Heart left ventricle (tissue), 13 donors: ENCODE results near the gene IFNA21.

Source experiments
- CTCF ChIP-seq, 12 donors: fragments of 200-600 bp; sonication (generic) in 4 of 12; IDR thresholded peaks; one replicate each; pipeline versions ENCODE4 v1.5.0 to v1.8.0; 2018 to 2022; ENCODE audit warnings: antibody characterized with exemption in 12 of 12, mild to moderate bottlenecking in 5 of 12
- POLR2A ChIP-seq, 2 donors: fragments of 450-650 bp; IDR thresholded peaks; one replicate each; pipeline ENCODE4 v1.6.1; 2017; ENCODE audit warnings: antibody characterized with exemption in 2 of 2, mild to moderate bottlenecking in 2 of 2, moderate library complexity in 2 of 2
- donor health status: ischemic (EF 13 %, LVEDD 7.1; RV severe dilation, severe dysfunction).
- donor health status: DM: no; HTN: yes; CAD: no.
- donor health status: DM: no; HTN: no; CAD: no.
- donor health status: ischemic (EF 25% LVEDD 6.9; RV normal size, moderate dysfunction).
- donor health status: ischemic (EF 25% LVEDD 5.7; RV mildly dilated, moderate dysfunction).
- donor health status: ischemic (EF 35%, LVEDD 5.7; RV mildly dilated, moderate dysfunction).
- donor health status: nonischemic (EF 11% LVEDD 7.7; RV severe dilation, severe dysfunction).
- donor health status: DM: yes; HTN: yes; CAD: no.
- donor health status: PGD.
- donor health status: ischemic (EF 29% LVEDD 5.4; RV normal size, mild dysfunction).
- donor health status: nonischemic (EF 23%, LVEDD 6.1; RV moderate dilation, normal function).

- TF ChIP-seq CTCF (IDR thresholded peaks at IDR 0.05) (no peak), POLR2A (IDR thresholded peaks at IDR 0.05) (no peak)
Measured at GRCh38 chr9:21153336-21154017, 13.0 kb downstream of the IFNA21 start.
